KMS-11 (cell line): ENCODE measurements around the gene FURIN.
"Not testable (repeated sequence)": the region's sequence is repeated elsewhere in the genome, so short reads cannot be mapped to it uniquely, and the experiment has no call there.

Experiments used
- H2AFZ ChIP-seq: fragments of 200-600 bp; sonication (generic); 2 replicates; pipeline ENCODE4 v1.6.1; 2016; ENCODE audit warnings: antibody characterized with exemption, mixed run types, low read depth
- H3K27ac ChIP-seq: fragments of 200-600 bp; sonication (generic); 2 replicates; pipeline ENCODE4 v1.6.1; 2016; ENCODE audit warnings: mild to moderate bottlenecking, mixed run types
- H3K27me3 ChIP-seq: fragments of 200-600 bp; sonication (generic); 2 replicates; pipeline ENCODE4 v1.6.1; 2017; ENCODE audit warnings: mild to moderate bottlenecking, low read depth, mixed run types, moderate library complexity; ENCODE audit not compliant: insufficient read depth
- H3K36me3 ChIP-seq: fragments of 200-600 bp; sonication (generic); 2 replicates; pipeline ENCODE4 v1.6.1; 2017; ENCODE audit warnings: mild to moderate bottlenecking, mixed run types; ENCODE audit not compliant: insufficient read depth
- H3K4me1 ChIP-seq: fragments of 200-600 bp; sonication (generic); 2 replicates; pipeline ENCODE4 v1.6.1; 2016; ENCODE audit warnings: mild to moderate bottlenecking, low read depth, mixed run types; ENCODE audit not compliant: poor library complexity, severe bottlenecking
- H3K4me2 ChIP-seq: fragments of 200-600 bp; sonication (generic); 2 replicates; pipeline ENCODE4 v1.7.0; 2016; ENCODE audit warnings: mild to moderate bottlenecking, mixed run types
- H3K4me3 ChIP-seq: fragments of 200-600 bp; sonication (generic); IDR thresholded peaks from 2 replicates; pipeline ENCODE4 v1.6.1; 2017; ENCODE audit warnings: low read depth, low read length, mixed read lengths; ENCODE audit not compliant: insufficient read depth
- H3K79me2 ChIP-seq: fragments of 200-600 bp; sonication (generic); 2 replicates; pipeline ENCODE4 v1.6.1; 2016; ENCODE audit warnings: low read depth, mixed run types; ENCODE audit not compliant: insufficient read depth
- H3K9ac ChIP-seq: fragments of 200-600 bp; sonication (generic); 2 replicates; pipeline ENCODE4 v1.6.1; 2016; ENCODE audit warnings: mild to moderate bottlenecking, mixed run types
- H4K20me1 ChIP-seq: fragments of 200-600 bp; sonication (generic); 2 replicates; pipeline ENCODE4 v1.6.1; 2016; ENCODE audit warnings: mild to moderate bottlenecking, mixed run types; ENCODE audit not compliant: insufficient read depth
- TF ChIP-seq, protein P1 (sequence below): fragments of 200-600 bp; sonication (generic); conservative IDR thresholded peaks from 2 replicates; pipeline ENCODE4 v1.6.1; 2017; ENCODE audit warnings: low read depth, mild to moderate bottlenecking, antibody characterized with exemption, low read length, moderate library complexity, mixed read lengths

FURIN gene

DNA sequence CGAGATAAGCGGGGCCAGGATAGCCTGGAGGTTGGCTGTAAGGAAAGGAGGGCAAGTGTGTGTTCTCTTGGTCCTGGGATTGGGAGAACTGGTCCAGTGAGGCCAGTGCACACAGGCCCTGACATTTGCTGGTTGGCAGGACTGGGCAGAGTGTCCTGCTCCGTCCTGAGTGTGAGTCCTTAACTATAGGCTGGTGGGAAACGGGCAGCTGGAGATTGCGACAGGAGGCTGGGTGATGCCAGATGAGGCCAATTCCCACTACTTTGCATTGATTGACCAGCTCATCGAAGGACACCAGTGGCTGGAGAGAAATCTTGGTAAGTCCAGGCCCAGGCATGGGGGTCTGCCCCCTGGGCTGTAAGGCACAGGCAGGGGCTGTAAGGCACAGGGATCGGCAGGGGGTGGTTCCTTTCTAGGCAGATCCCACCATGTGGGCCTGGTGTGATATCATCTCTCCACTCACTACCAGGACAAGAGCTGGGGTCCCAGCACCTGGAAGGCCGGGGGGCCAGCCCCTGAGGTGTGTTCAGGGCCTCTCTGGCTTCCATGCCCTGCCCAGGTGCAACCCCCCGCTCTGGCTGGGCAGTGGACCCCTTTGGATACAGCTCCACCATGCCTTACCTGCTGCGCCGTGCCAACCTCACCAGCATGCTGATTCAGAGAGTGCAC, 37.9 kb downstream of the FURIN start:
- H3K27ac ChIP-seq = no peak overlapping the region
- TF ChIP-seq, protein P1, sequence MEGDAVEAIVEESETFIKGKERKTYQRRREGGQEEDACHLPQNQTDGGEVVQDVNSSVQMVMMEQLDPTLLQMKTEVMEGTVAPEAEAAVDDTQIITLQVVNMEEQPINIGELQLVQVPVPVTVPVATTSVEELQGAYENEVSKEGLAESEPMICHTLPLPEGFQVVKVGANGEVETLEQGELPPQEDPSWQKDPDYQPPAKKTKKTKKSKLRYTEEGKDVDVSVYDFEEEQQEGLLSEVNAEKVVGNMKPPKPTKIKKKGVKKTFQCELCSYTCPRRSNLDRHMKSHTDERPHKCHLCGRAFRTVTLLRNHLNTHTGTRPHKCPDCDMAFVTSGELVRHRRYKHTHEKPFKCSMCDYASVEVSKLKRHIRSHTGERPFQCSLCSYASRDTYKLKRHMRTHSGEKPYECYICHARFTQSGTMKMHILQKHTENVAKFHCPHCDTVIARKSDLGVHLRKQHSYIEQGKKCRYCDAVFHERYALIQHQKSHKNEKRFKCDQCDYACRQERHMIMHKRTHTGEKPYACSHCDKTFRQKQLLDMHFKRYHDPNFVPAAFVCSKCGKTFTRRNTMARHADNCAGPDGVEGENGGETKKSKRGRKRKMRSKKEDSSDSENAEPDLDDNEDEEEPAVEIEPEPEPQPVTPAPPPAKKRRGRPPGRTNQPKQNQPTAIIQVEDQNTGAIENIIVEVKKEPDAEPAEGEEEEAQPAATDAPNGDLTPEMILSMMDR = no peak
- H3K27me3 ChIP-seq = no peaks in the 10 kb centered on the region
- H4K20me1 ChIP-seq = no peaks in the 10 kb centered on the region
- peaks cover 13% of the 10 kb centered on the region for H3K4me1 ChIP-seq
- no peak overlapping the region for H3K4me2 ChIP-seq
- no peaks in the 10 kb centered on the region for H3K36me3 ChIP-seq
- peaks cover 7% of the 10 kb centered on the region; the same call in 1 of the 2 replicates for H3K79me2 ChIP-seq
- H3K4me3 ChIP-seq = no peak overlapping the region
- no peak overlapping the region for H2AFZ ChIP-seq
- H3K9ac ChIP-seq = no peak overlapping the region

DNA sequence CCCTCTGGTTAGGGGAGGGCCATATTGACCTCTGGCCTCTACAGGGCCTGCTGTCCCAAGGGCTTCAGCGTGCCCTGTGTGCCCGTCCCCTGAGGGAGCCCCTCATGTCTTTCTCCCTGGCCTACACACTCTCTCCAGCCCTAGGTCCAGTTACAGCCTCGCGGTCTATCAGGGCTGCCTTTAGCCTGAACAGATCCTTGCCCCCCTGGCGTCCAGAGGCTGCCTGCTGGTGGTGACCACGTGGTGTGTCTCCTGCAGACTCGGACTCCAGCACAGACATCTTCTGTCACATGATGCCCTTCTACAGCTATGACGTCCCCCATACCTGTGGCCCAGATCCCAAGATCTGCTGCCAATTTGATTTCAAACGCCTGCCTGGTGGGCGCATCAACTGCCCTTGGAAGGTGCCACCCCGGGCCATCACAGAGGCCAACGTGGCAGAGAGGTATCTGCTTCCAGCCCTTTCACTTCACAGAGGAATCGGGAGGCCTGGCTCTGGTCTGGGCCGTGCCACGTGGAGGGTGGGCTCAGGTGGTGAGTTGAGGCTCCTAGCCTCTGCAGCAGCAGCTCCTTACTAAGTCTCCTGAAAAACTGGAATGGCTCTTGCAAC, 38.8 kb downstream of the FURIN start:
- TF ChIP-seq, protein P1 = no peak
- no peak overlapping the region for H2AFZ ChIP-seq
- H3K4me3 ChIP-seq = no peak overlapping the region
- H3K9ac ChIP-seq = no peak overlapping the region
- H3K4me1 ChIP-seq = peaks cover 6% of the 10 kb centered on the region
- H4K20me1 ChIP-seq = no peaks in the 10 kb centered on the region
- no peak overlapping the region for H3K4me2 ChIP-seq
- H3K27ac ChIP-seq = no peak overlapping the region
- peaks cover 7% of the 10 kb centered on the region; the same call in 1 of the 2 replicates for H3K79me2 ChIP-seq
- no peaks in the 10 kb centered on the region for H3K27me3 ChIP-seq
- no peaks in the 10 kb centered on the region for H3K36me3 ChIP-seq

DNA sequence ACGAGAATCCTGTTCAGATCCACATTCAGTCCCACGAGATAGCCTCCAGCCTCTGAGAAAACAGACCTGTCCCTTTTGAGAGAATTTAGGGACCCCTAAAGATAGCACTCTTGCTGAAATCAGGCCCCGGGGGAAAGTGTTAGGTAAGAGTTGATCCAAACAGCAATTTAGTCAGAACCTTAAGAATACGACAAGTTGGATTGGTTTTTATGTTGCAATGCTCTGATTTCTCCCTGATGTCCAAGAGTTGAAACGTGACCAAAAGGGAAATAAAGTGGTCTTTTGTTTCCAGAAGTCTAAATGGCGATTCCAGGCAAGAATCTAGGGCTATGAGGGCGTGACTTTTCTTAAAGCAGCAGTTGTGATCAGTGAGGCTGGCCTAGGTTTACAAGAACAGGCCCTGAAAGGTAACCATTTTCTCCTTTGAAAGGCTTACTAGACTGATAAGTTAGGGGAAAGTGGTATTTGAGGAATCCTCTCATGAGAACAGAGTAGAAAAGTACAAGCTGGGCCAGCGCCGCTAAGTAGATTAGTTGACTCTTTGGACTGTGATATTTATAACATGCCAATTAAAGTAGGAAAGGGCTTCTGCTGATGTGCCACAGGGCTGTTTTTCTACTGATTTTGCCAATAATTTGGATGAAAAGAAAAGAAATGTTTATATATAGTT, 39.6 kb downstream of the FURIN start:
- H3K36me3 ChIP-seq = no peaks in the 10 kb centered on the region

DNA sequence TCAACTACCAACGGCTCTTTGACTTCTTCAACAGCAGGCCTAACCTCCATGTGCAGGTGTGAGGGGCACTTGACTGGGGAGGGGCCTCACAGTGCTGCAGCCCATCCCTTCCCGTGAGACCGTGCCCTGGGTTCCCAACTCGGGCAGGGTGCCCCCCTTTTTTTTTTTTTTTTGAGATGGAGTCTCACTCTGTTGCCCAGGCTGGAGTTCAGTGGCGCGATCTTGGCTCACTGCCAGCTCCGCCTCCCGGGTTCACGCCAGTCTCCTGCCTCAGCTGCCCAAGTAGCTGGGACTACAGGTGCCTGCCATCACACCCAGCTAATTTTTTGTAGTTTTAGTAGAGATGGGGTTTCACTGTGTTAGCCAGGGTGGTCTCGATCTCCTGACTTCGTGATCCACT, 41.1 kb downstream of the FURIN start:
- H3K9ac ChIP-seq, H3K4me2 ChIP-seq, H3K27ac ChIP-seq, H3K79me2 ChIP-seq, H3K27me3 ChIP-seq, H2AFZ ChIP-seq, H3K36me3 ChIP-seq, H4K20me1 ChIP-seq, H3K4me3 ChIP-seq: not testable (repeated sequence)
- peaks cover 16% of the 10 kb centered on the region for H3K4me1 ChIP-seq

More for the DNA sequence above, 39.6 kb downstream of the FURIN start:
- Histone ChIP-seq H3K27me3 (no peaks in the 10 kb centered on the region), H3K4me1 (peaks cover 7% of the 10 kb centered on the region), H3K4me3 (no peak overlapping the region), H3K79me2 (peaks cover 7% of the 10 kb centered on the region; the same call in 1 of the 2 replicates), H4K20me1 (no peaks in the 10 kb centered on the region), H3K27ac (no peak overlapping the region), H3K4me2 (no peak overlapping the region), H2AFZ (no peak overlapping the region), H3K9ac (no peak overlapping the region)
- TF ChIP-seq, protein P1 = no peak
